Mammary epithelial cell (primary cell): ENCODE measurements around the gene ZNF334.

ENCODE experiments used
- EZH2 ChIP-seq: IDR thresholded peaks from 2 replicates; pipeline ENCODE4 v1.6.1; 2012; ENCODE audit warnings: low read length, inconsistent platforms, borderline replicate concordance
- TF ChIP-seq, protein P1 (sequence below), 2 donors: IDR thresholded peaks in 1 of 2; conservative IDR thresholded peaks in 1 of 2; 2 replicates each; pipeline ENCODE4 v1.5.1; 2011 to 2012; ENCODE audit warnings: inconsistent platforms in 2 of 2, low read length in 2 of 2, mild to moderate bottlenecking in 2 of 2, control low read depth in 1 of 2, low read depth in 1 of 2; ENCODE audit not compliant: insufficient read depth in 1 of 2; ENCODE audit errors: extremely low read depth in 1 of 2

DNA sequence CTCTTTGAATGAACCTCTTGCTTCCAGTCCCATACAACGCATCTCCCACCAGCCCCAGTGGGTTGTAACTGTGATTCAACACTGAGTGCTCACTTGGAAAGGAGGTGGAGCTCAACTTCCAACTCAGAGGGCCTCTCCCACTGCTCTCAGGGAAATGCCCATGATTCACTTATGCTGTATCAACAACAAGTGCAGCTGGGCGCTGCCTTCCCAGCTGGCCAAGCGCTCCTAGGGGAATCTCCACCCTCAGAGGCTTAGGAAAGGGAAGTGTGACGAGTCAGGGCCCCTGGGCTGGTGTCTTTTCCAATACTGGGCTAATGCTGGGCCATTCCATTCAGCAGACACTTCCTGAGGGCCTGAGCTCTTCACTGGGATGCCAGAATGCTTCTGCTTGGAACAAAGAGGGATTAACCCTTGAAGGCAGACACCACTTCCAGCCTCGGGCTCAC lies 45.2 kb upstream of the ZNF334 start:
- TF ChIP-seq EZH2: no peak
- TF ChIP-seq, protein P1, sequence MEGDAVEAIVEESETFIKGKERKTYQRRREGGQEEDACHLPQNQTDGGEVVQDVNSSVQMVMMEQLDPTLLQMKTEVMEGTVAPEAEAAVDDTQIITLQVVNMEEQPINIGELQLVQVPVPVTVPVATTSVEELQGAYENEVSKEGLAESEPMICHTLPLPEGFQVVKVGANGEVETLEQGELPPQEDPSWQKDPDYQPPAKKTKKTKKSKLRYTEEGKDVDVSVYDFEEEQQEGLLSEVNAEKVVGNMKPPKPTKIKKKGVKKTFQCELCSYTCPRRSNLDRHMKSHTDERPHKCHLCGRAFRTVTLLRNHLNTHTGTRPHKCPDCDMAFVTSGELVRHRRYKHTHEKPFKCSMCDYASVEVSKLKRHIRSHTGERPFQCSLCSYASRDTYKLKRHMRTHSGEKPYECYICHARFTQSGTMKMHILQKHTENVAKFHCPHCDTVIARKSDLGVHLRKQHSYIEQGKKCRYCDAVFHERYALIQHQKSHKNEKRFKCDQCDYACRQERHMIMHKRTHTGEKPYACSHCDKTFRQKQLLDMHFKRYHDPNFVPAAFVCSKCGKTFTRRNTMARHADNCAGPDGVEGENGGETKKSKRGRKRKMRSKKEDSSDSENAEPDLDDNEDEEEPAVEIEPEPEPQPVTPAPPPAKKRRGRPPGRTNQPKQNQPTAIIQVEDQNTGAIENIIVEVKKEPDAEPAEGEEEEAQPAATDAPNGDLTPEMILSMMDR (conservative IDR thresholded peaks at IDR 0.05 in 1 of 2, IDR thresholded peaks at IDR 0.05 in 1 of 2; ENCODE audit: extremely low read depth in 1 of 2, insufficient read depth in 1 of 2, low read depth in 1 of 2, low read length in 2 of 2): no peak
